Hypothalamus (tissue), 51 donors: ENCODE data around the gene TBL1XR1.
"Not testable (repeated sequence)": the region's sequence is repeated elsewhere in the genome, so short reads cannot be mapped to it uniquely, and the experiment has no call there.

Source experiments
- DNase-seq, 51 donors: peaks; one replicate each; lab custom pipeline; 2025; lab: John Stamatoyannopoulos, UW

Gene TBL1XR1

DNA sequence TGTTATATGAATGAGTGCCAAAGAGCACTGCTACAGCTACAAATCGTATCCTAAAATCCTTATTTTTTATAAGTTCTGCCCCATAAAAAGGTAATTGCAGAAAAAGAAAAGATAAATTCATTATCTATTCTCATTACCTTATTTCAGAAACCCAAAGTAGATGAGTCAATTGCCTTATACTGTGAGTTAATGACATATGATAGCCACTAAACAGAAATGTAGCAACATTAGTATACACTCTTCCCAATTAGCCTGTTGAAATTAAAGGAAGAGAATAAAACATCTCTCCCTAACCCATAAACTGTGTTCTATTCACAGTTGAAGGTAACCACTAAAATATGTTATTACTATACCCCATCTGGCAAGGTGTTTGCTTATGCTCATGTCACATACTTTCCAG is 11.0 kb downstream of the TBL1XR1 start:
- no peak for DNase-seq

DNA sequence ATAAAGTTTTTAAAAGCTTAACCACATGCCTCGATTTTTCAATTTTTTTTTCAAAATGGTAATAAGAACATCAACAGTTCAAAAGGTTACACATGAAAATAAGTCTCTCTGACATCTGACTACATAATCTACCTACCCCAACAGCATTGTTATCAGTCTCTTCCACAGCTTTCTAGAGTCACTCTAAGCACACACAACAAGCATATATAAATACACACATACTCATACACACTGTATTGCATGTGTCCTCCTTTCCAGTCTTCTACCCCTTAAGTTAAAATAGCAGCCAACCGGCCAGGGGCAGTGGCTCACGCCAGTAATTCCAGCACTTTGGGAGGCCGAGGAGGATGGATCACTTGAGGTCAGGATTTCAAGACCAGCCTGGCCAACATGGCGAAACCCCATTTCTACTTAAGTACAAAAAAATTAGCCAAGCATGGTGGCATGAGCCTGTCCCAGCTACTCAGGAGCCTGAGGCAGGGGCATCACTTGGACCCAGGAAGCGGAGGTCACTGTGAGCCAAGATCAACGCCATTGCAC is 12.2 kb downstream of the TBL1XR1 start:
- DNase-seq = no peak

DNA sequence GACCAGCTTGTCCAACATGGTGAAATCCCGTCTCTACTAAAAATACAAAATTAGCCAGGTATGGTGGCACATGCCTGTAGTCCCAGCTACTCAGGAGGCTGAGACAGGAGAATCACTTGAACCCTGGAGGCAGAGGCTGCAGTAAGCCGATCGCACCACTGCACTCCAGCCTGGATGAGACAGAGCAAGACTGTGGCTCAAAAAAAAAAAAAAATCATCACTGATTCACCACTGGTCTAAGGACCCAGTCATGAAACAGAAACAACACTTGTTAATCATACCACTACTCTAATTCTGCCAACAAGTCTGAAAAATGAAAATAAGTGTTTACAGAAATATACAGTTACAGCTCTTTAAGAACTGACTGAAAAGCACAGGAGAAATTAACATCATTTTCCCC is 12.7 kb downstream of the TBL1XR1 start:
- DNase-seq = not testable (repeated sequence)

DNA sequence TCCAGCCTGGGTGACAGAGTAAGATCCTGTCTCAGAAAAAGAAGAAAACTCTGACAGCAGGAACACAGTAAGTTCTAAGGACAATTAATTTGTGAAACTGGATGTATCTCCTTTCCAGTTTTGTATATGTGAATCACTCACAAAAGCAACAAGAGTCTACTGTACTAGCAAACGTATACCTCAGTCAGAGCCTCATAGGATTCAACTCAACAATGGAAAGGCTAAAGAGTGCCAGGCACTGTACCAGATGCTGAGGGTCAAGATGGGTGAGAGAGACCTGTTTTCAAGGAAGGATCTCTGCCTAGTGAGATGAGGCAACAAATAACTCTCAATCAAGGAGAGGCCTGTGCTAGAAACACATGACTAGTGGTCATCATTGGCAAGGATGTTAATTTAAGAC is 14.9 kb downstream of the TBL1XR1 start:
- no peak for DNase-seq

DNA sequence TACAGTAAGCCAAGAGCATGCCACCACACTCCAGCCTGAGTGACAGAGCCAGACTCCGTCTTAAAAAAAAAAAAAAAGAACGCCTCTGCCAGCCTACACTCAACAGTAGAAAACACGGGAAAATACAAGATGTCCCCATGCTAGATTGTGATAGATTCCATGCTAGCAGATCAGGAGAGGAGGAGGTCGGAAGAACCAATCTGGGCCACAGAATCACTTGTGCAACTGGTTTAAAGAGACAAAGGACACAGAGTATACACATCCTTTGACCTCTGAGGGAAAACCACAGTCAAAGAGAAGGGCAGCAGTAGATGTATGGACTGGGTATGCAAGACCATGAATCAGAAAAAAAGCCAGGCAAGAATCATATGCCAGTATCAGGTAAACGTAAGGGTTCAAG is 15.9 kb downstream of the TBL1XR1 start:
- no peak for DNase-seq

DNA sequence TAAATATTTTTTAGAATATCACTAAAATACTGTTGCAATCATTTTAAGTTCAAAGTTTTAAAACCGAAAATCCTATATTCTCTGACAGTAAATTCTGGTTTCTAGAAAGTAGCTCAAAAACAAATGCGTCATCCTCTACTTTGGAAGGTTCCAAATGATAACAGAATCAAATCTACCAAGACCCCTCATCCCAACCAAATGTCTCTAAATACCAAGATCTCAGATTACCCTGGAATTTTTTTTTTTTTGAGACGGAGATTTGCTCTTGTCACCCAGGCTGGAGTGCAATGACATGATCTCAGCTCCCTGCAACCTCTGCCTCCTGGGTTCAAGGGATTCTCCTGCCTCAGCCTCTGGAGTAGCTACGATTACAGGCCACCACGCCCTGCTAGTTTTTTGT is 16.8 kb downstream of the TBL1XR1 start:
- DNase-seq = no peak

DNA sequence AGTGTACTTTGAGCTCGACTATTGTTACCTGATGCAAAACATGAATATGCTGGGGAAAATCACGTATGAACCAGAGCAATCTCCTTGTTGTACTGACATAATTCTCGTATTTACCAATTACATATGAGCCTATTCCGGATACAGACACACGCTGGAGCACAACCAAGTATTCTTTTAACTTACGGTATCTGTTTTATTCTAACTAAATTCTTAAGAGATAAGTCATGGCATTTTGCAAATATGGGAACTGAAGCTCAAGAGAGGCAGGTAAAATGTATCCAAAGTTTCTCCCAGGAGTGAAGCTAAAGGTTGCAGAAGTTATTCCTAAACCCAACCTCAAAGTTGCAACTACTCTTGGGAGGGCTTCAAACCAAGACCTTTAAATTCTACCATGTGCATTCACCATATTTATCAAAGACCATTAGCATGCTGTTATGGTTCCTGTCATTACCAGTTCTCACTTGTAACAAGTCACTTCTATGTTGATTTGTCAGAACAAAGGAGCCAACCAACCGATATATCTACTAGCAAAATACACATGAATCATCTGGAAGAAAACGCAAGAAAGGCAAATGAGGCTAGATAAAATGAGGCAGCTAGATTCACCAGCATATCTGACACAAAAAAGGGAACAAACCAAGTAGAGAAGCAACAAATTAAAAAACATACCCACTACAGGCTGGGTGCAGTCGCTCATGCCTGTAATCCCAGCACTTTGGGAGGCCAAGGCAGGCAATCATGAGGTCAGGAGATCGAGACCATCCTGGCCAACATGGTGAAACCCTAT is 17.8 kb downstream of the TBL1XR1 start:
- no peak for DNase-seq

DNA sequence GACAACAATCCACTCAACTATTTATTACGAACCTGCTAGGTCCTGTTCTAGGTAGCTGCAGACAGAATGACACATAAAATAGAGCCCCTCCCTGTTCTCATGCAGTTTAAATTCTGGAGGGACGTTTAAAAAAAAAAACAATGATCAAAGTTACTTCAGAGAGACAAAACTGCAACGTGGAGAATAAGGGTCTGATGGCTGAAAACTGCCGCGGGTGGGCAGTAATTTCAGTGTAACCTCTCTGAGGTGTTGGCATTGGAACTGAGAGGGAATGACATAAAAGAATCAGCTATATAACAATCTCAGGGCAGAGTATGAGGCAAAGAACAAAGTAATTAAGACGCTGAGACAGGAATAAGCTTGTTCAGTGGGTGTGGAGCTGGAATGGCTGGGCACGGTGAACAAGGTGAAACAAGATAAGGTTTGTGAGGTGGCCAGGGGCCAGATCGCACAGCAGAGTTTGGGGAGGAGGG is 19.5 kb downstream of the TBL1XR1 start:
- no peak for DNase-seq

DNA sequence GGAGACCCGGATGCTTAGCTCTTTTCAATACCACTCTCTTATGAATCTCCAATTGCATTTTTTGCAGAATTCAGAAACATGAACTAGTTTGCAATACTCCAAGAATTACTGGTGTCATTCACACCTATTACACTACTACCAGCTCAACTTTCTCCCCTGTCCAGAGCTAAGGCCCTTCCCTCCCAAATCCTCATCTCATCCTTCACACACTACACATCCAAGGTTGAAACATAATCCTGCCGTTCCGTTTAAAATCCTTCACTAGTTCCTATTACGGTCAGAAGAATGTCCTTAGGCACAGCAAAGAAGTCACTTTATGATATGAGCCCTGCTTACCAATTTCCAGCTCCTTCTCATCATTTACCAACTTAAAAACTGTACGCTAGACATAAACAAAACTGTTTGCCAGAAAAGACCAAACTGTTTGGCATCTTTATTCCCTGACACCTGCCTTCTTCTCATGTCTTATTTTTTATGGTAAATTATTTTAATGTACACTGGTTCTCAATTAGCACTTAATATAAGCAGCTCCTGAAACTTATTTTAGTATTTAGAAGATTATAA is 22.6 kb downstream of the TBL1XR1 start:
- no peak for DNase-seq

DNA sequence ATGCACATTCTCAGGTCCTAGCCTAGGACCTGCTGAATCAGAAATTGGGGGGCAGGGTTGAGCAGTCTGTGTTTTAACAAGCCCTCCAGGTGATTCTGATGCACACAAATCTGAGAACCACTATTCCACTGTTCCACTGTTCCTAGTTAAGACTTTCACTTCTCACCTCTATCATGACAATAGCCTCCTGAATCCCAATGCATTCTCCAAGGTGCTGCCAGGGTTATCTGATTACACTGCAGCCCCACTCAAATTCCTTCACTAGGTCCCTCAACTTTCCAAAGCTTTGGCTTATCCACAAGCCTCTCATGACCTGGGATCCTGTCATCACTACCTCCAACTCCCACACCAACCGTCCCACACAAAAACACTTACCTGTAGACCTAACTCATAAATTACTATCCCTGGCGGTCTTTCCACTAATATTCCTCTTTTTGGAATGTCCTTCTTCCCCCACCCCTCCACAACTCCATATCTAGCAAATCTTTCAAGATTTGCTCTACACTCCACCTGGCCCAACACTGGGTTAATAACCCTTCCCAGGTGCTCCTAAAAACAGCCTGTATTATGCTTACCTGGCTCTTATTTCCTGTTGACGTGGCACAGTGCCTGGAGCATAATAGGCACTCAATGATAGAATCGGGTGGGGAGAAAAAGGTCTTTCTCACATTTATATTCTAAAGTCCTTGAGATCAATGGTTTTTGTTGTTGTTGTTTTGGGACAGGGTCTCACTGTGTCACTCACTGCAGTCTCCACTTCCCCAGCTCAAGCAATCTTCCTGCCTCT is 27.2 kb downstream of the TBL1XR1 start:
- no peak for DNase-seq

DNA sequence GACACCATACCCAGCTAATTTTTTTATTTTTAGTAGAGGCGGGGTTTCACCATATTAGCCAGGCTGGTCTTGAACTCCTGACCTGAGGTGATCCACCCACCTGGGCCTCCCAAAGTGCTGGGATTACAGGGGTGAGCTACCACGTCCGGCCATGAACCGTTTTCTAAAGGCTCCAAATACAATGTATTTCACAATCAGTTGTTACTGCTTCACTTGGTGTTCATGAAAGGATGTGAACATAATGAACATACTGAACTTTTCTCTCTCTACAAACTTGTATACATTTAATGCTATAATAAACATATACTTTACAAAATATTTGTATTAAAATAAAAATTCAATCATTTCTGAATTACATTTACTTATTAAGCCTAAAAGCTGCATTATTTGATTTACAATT is 28.9 kb downstream of the TBL1XR1 start:
- no peak for DNase-seq

DNA sequence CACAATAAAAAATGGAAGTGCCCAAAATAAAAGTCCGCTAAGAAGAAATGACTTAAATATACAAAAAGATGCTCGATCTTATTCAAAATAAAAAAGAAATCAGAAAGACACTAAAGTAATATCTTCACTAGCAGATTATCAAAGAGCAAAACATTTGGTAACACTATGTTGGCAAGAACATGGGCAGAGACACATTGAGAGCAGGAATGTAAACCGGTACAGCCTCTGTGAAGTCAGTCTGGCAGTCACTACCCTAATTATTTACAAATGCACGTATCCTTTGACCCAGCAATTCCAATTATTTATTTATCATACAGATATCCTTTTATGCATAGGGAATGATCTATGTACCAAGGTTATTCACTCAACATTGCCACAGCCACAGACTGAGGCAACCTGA is 34.5 kb downstream of the TBL1XR1 start:
- DNase-seq = no peak

DNA sequence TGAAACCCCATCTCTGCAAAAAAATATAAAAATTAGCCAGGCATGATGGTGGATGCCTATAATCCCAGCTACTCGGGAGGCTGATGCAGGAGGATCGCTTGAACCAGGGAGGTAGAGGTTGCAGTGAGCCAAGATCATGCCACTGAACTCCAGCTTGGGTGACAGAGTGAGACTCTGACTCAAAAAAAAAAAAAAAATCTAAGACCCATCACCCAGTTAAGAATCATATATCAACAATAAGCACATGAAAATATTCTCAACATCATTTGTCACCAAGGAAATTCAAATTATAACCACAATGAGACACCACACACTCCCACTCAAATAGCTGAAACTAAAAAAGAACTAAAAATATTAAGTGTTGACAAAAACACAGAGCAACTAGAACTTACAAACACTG is 35.7 kb downstream of the TBL1XR1 start:
- DNase-seq = not testable (repeated sequence)

DNA sequence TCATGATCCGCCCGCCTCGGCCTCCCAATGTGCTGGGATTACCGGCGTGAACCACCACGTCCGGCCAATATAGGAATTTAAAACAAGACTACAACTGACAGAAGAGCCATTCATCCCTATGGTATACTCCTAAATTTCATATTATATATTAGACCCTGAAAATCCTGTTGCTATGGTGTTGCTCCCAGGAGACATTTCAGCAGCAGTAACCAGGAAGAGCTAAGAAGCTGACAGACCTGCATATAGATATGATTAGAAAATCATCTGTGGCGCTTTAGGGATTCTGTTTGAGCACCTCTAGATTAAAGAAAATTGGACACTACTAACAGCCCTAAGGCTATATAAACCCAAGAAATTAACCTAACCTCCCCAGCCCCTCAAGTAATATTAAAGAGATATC is 38.8 kb downstream of the TBL1XR1 start:
- DNase-seq = no peak

DNA sequence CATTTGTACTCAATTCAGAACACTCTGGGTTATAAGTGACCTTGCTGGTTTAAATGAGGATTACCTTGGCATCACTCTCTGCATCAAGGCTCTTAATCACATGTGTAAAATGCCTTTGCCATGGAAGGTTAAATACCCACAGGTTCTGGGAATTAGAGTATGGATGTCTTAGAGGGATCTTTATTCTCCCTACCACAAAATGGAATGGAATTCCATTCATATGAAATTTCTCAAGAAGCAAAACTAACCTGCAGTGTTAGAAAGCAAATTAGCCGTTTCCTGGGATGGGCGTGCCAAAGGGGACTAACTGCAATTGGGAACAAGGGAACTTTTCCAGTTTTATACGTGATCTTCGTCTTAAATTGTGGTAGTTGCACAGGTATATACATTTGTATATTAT is 39.8 kb downstream of the TBL1XR1 start:
- no peak for DNase-seq

DNA sequence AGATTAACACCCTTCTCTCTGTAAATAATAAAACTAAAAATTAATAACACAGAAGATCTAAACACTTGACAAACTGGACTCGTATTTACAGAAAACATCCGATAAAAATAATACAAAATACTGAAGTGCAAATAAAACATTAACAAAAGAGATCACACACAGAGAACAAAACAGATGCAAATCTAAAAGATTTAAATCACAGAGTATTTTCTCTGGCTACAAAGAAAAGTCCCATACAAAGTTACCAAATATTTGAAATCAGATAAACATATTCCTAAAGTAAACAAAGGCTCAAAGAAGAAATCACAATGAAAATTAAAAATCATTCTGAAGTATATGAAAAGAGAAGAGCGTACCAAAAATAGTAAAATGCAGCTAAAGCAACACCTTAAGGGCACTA is 42.5 kb downstream of the TBL1XR1 start:
- no peak for DNase-seq

DNA sequence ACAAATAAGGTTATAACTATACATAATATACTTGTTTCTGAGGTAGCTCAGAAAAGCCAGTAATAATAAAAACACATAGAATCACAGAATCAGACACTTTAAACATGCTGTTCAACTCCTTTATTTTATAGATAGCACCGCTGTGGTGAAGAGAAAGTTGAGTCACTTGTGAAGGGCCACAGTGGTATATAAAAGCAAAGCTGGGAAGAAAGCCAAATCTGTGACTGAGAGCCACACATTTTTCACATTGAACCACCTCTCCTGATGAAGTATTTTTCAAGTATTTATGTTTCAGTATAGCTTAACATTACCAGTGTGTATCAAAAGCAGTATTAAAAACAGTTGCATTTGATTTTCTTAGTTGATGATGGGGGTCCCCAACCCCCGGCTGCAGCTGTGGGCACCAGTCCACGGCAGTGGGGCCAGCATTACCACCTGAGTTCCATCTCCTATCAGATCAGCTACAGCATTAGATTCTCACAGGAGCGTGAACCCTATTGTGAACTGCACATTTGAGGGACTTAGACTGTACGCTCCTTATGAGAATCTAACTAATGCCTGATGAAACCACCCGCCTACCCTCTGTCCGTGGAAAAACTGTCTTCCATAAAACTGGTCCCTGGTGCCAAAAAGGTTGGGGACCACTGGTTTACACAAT is 46.2 kb downstream of the TBL1XR1 start:
- no peak for DNase-seq

DNA sequence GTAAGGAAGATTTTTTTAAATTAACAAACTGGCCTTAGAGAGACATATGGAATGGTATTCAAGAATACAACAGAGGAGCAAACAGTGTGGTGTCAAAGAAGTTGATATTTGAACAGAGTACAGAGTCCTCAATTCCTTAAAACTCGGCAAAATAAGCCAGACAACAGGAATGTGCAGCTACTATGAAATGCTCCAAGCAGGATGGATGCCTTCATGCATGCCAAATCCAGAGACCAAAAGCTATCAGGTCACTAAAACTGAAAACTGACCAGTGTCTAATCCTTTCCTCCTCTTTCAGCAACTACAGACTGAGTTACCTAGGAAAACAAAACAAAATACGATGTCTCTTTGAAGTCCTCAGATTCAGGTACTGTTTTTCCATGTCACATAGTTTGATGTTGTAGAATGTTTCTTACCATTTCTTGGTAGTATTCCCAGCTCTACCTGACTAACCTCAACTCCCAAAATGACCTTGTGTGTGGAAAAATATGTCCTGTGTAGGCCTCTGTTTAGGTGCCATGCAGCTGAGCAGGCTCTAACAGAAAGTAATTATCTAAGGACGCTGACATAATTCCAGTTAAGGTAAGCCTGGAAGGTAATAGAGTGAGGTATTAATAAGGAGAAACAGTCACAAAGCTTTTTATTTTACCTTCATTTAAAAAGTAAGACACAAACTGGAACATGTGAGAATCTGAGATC is 46.9 kb downstream of the TBL1XR1 start:
- no peak for DNase-seq

DNA sequence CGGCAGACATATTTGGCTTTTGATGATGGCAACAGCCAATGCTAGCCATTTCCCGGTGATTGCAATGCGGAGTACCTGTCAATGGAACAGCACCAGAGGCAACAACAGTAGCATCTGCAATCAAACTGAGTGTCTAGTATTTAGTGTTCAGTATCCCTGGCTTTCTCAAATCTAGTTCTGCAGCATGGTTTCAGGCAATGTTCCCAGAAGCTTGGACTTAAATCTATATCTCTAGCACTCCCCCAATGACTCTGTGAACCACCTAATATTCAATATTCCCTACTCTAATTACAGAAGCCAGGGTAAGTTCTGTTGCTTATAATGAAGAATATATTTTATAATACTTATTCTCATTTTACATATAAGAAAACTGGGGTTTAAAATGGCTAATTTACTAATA is 48.2 kb downstream of the TBL1XR1 start:
- no peak for DNase-seq

DNA sequence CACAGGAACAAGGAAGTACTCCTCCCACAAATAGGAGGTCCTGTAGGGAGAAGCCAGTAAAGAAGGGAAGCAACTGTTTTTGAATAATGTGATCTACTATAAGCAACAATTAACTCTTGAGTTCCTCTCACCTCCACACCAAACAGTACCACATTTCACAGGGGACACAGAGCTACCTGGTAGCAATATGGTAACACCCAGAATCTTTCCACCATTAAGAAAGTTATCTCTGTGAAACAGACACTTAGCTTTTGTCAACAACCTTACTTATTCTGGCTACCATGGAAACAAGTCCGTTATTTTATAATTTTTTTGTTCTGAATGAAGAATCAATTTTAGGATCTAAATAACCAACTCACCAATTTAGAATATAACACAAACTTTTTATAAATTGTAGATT is 49.5 kb downstream of the TBL1XR1 start:
- DNase-seq = no peak
